Peyer's patch (tissue), 4 donors: ENCODE data around the gene TBL1XR1.

Source experiments
- CTCF ChIP-seq, 6 experiments: fragments of 450-650 bp in 4 of 6; fragments of 200-600 bp in 2 of 6; sonication (generic) in 1 of 6; IDR thresholded peaks; one replicate each; pipeline ENCODE4 v1.5.1; 2017 to 2019; ENCODE audit warnings: antibody characterized with exemption in 6 of 6, mild to moderate bottlenecking in 3 of 6, moderate library complexity in 1 of 6
- POLR2A ChIP-seq, 2 donors: fragments of 450-650 bp; IDR thresholded peaks; one replicate each; pipeline ENCODE4 v1.5.1; 2017; ENCODE audit warnings: antibody characterized with exemption in 2 of 2, mild to moderate bottlenecking in 2 of 2, moderate library complexity in 2 of 2

GRCh38 chr3:177195242-177195991, 1.9 kb downstream of the TBL1XR1 start:
- TF ChIP-seq CTCF (IDR thresholded peaks at IDR 0.05) (no peak), POLR2A (IDR thresholded peaks at IDR 0.05) (no peak)
